ENCODE results near the gene NDUFC1. TPM values are rescaled to one million over a fixed set of nuclear protein-coding genes. Genes with fewer than 3 reads are reported as not detected.

NDUFC1 gene
- total and polyA plus RNA-seq, 2 donors (not counting 3 experiments of a cell fraction or from before 2014, with no cell fraction given): 65.2 to 78.1 TPM

DNA sequence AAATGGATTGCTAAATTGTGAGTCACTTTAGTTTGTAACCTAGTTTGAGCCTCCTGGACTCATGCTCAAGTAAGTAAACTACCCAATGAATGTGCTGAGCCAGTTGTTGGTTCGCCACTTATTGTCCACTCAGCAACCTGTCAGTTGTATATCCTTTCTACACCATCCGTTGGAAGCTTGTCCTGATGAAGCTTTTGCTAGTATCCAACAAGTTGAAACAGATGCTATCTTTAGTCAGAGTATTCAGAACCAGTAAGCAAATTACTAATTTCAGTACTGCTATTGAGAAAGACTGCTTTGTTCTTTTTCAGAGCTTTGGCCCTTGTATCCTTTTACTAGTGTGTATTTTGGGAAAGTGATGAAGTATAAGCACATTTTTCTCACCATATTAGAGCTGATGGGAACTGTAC is 5.3 kb downstream of the NDUFC1 start:
- Histone ChIP-seq H3K36me3 (ENCODE audit: control insufficient read depth in 2 of 2, extremely low read depth in 1 of 2, insufficient read depth in 2 of 2, low read length in 2 of 2) (peaks cover 0 to 3% of the 10 kb centered on the region in 2 experiments), H3K27ac (ENCODE audit: insufficient read depth, low read depth, low read length) (no peak overlapping the region), H3K9ac (replicated peaks; ENCODE audit: extremely low read depth, insufficient read depth, low read length) (no peak overlapping the region), H3K9me1 (replicated peaks; ENCODE audit: control insufficient read depth, extremely low read depth, insufficient read depth, low read length) (no peaks in the 10 kb centered on the region), H3K27me3 (ENCODE audit: control insufficient read depth in 2 of 2, insufficient read depth in 2 of 2, low read length in 2 of 2) (no peaks in the 10 kb centered on the region), H3K4me2 (ENCODE audit: insufficient read depth, low read length) (no peak overlapping the region), H3K79me2 (ENCODE audit: control insufficient read depth, insufficient read depth, low read length) (peaks cover 14% of the 10 kb centered on the region), H2AFZ (ENCODE audit: low read depth, low read length) (no peak overlapping the region), H3K9me3 (replicated peaks; ENCODE audit: control insufficient read depth, insufficient read depth, low read length) (no peaks in the 10 kb centered on the region), H3K4me3 (replicated peaks in 1 of 3; ENCODE audit: insufficient read depth in 1 of 3, low read depth in 1 of 3, low read length in 3 of 3) (no peak overlapping the region), H3K4me1 (ENCODE audit: control insufficient read depth, extremely low read depth, insufficient read depth, low read length) (peaks cover 21% of the 10 kb centered on the region), H4K20me1 (replicated peaks; ENCODE audit: control insufficient read depth, extremely low read depth, insufficient read depth, low read length) (no peaks in the 10 kb centered on the region)
- intact Hi-C loops (cut with micrococcal nuclease): no loop called here
- dilution Hi-C loops (cut with MboI; ENCODE audit: extremely low pct_ligation_motif_present, low sequenced_read_pairs): no loop called here
- FAIRE-seq (no peak), DNase-seq (ENCODE audit: low read depth, low spot score) (no peak)
- CTCF ChIA-PET: interaction anchor here (1.7 to 3.9 kb wide), 7 partner anchors 11 to 265 kb away, joined by 9 to 88 read pairs (median 27); partner anchors contain the start of genes ELF2 and MGARP
- POLR2A ChIA-PET: interaction anchor here (0.6 to 1.3 kb wide), 2 partner anchors 109 to 119 kb away, joined by 4 to 5 read pairs; no protein-coding TSS in a partner anchor
- TF ChIP-seq FOS (IDR thresholded peaks at IDR 0.05; ENCODE audit: borderline replicate concordance, insufficient read depth, low read length) (no peak), POLR2AphosphoS5 (IDR thresholded peaks at IDR 0.05; ENCODE audit: insufficient read depth, low read depth, low read length) (no peak), JUN (IDR thresholded peaks at IDR 0.05; ENCODE audit: borderline replicate concordance, insufficient read depth, insufficient read length, low read depth) (no peak), GATA2 (IDR thresholded peaks at IDR 0.05; ENCODE audit: insufficient read depth, insufficient read length, low read depth, low read length) (no peak), MAX (IDR thresholded peaks at IDR 0.05; ENCODE audit: insufficient read depth, insufficient read length) (no peak), POLR2A (IDR thresholded peaks at IDR 0.05; ENCODE audit: low read depth, low read length) (no peak), MYC (IDR thresholded peaks at IDR 0.05; ENCODE audit: low read depth, low read length) (no peak), EZH2 (IDR thresholded peaks at IDR 0.05; ENCODE audit: borderline replicate concordance, low read depth, low read length, severe bottlenecking) (no peak)
- TF ChIP-seq, protein P1, sequence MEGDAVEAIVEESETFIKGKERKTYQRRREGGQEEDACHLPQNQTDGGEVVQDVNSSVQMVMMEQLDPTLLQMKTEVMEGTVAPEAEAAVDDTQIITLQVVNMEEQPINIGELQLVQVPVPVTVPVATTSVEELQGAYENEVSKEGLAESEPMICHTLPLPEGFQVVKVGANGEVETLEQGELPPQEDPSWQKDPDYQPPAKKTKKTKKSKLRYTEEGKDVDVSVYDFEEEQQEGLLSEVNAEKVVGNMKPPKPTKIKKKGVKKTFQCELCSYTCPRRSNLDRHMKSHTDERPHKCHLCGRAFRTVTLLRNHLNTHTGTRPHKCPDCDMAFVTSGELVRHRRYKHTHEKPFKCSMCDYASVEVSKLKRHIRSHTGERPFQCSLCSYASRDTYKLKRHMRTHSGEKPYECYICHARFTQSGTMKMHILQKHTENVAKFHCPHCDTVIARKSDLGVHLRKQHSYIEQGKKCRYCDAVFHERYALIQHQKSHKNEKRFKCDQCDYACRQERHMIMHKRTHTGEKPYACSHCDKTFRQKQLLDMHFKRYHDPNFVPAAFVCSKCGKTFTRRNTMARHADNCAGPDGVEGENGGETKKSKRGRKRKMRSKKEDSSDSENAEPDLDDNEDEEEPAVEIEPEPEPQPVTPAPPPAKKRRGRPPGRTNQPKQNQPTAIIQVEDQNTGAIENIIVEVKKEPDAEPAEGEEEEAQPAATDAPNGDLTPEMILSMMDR (IDR thresholded peaks at IDR 0.05; ENCODE audit: extremely low read depth in 1 of 2, insufficient read depth in 1 of 2, low read depth in 1 of 2, low read length in 2 of 2): no peak
- no TSS peak for BruUV-seq (replicated peaks)
